Amniotic epithelial cell (primary cell): ENCODE data around the gene TPM1.

Experiments used
- DNase-seq: peaks from one replicate; pipeline ENCODE4 v3.0.0-alpha.2; 2010; ENCODE audit warnings: low read depth

Gene TPM1

DNA sequence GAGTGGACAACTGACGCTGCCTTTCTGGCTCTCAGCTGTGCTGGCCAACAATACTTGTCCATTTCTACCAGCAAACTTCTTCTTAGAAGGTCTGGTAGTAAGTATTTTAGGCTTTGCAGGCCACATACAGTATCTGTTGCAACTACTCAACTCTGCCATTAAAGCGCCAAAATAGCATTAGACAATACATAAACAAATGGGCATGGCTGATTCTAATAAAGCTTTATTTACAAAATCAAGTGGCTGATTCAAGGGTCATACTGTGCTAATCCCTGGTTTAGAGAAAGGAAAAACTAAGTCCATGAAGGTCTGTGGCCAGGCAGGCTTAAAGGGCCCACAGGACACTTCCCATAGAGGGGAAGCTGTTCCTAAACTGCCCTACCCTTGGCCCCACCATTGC is 26.3 kb upstream of the TPM1 start:
- DNase-seq: no peak

DNA sequence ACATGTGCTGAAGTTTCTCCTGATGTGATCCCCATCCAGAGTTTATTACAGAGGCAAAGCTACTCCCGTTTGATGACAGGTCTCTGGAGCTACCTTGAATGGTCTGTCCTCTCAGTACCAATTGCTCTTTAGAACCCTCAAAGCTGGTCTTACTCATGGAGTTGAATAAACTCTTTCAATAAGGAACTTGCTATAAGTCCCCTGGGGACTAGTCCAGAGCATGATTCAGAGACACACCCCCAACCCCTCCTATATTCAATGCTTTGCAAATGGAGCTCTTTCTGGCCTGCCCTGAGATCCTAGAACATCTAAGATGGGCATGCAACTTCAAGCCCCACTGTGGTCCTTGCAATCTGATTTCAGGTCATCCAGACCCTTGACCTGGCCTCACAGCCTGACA is 23.9 kb upstream of the TPM1 start:
- no peak for DNase-seq

- peak; percentile 80 for DNase-seq
These were observed 22.9 kb upstream of the TPM1 start for GRCh38 chr15:63019511-63020109.

DNA sequence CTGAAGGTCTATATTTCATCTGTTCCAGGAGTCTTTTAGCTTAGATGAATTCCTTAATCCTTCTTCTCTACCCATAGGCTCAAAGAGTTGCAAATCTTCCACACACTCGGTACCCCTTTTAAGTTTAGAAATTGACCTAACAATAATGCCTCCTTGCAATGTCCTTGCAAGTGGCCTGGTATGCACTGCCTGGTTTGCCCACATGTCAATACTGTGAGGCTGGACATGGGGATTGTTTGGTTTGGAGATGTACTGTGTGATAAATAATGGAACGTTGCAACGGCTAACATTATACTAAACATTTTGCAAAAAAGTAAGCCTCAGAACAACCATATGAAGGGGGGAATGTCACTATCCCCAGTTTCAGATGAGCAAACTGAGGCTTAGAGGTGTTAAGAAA is 22.4 kb upstream of the TPM1 start:
- no peak for DNase-seq

DNA sequence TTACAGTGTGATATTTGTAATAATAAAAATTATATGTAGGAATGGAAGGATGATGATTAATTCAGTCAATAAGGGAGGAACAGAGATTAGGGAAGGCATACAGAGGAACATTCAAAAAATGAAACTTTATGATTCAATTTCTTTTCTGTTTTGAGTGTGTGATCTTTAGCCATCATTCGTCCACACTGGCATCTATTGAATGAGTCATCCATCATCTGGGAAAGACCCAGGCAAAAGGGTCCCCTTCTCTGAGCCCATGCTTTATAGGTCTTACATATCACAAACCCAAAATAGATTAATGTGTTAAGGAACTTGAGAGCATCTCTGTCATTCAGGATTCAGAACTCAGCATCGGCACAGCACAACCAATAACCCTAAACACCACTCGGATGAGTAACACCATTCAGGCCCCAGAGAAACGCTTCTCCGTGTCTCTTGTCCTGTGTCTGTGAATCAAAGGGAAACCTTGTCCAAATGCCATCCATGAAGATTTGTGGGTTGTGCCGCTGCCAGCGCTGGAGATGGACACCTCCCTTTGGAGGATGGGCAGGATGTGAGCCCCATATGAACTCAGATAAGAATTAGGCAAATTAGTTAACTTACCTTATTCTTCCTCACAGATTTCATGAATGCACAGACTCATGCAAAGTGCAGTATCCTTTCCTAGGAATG is 21.7 kb upstream of the TPM1 start:
- no peak for DNase-seq

- DNase-seq: no peak
These were observed 20.4 kb upstream of the TPM1 start for GRCh38 chr15:63022181-63022580.

DNA sequence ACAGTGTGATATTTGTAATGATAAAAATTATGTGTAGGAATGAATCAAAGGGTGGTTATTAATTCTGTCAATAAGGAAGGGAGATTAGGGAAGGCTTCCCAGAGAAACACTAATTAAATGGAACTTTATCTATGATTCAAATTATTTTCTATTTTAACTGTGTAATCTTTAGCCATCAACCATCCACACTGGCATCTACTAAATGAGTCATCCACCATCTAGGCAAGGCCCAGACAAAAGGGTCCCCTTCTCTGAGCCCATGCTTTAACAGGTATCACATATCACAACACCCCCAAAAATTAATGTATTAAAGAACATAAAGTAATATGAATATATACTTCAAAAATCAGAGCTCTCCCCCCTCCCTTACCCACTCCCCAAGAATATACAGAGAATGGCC is 19.9 kb upstream of the TPM1 start:
- DNase-seq: no peak

GRCh38 chr15:63023351-63023945 is 19.1 kb upstream of the TPM1 start:
- peak; percentile 52 for DNase-seq

DNA sequence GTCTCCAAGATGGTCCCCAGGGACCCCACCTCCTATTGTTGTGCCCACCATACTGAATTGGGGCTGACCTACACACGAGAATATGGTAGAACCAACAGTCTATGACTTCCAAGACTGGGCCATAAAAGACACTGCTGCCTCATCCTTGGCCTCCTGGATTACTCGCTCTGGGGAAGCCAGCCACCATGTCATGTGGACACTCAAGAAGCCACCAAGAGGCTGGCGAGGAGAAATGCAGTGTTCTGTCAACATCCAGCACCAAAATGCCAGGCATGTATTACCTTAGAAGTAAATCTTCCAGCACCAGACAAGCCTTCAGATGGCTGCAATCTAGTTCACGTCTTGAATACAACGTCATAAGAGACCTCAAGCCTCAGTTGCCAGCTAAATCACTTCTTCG is 17.1 kb upstream of the TPM1 start:
- no peak for DNase-seq

- no peak for DNase-seq
These were observed 14.9 kb upstream of the TPM1 start for GRCh38 chr15:63027646-63028045.

GRCh38 chr15:63028442-63029110 is 14.0 kb upstream of the TPM1 start:
- DNase-seq: no peak

DNA sequence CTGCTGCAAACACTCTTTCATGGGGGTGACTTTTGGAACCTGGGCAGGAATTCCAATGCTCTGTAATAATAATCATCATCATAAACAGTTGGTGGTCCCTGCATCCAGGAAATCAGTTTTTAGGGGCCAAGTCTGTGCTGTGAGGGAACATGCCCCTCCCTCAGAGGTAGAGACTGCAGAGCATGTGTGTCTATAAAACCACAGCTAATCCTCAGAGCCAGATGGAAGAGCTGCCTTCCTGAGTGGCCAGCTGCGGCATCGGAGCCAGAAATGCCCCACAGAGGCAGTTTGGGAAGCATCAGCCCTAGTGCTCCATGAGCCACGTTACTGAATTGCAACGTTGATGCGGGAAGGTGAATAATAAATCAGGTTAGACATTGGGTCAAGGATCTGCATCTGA is 12.9 kb upstream of the TPM1 start:
- DNase-seq: no peak

DNA sequence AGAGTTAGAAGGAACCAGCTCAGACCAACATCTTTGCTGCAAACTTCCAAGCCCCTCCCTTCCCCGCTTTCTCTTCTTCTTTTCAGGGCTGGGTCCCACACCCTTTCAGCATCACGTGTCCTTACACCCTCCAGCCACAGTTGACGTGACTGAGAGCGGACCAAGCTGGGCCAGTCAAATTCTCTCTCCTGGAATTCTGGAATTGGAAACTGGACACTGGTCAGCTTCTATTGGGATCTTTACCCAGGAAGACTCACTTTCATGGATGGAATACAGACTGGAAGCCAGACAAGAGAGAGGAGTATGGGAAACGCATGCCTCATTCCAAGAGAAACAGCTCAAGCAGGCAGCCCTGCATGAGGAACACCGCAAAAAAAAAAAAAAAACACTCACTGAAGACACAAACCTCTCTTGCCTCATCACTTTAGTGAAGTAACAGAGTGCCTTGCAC is 12.4 kb upstream of the TPM1 start:
- DNase-seq: peak; percentile 62

- no peak for DNase-seq
These were observed 8.0 kb upstream of the TPM1 start for GRCh38 chr15:63034578-63034977.

DNA sequence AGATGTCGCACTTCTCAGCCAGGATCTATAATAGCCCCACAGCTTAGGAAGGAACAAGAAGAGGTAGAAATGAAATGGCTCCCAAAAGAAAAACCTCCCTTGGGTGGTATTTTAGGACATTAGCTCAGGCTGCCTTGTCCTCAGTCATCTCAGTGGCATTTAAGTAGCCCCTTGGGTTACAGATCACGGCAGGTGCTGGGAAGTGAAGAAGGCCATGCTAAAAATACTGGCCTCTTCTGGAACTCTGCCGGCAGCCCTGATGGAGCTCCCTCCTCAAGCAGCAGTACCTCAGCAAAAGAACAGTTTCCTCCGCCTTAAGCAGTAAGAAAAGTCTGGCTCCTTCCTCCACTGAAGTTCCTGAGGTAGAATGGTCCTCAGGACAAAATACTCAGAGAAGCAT is 7.3 kb upstream of the TPM1 start:
- no peak for DNase-seq

DNA sequence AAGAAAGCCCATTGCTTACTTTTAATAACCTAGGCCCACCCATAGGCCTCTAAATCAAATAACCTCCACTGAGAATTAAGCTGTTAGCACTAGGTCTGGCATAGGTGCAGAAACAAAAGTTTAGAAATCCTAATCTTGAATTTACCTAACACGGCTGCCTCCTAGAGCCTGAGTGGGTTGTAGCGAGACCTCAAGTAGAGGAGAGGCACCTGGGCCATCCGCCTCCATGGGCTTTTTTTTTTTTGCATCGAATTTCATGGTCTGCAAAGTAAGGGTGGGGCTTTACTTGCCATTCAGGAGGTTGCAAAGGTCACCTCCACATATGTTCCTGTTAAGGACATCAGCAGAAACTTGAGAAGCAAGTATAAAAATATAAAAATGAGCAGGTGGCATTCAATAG is 6.6 kb upstream of the TPM1 start:
- DNase-seq: no peak

- DNase-seq: no peak
These were observed 4.4 kb upstream of the TPM1 start for GRCh38 chr15:63037976-63038720.

DNA sequence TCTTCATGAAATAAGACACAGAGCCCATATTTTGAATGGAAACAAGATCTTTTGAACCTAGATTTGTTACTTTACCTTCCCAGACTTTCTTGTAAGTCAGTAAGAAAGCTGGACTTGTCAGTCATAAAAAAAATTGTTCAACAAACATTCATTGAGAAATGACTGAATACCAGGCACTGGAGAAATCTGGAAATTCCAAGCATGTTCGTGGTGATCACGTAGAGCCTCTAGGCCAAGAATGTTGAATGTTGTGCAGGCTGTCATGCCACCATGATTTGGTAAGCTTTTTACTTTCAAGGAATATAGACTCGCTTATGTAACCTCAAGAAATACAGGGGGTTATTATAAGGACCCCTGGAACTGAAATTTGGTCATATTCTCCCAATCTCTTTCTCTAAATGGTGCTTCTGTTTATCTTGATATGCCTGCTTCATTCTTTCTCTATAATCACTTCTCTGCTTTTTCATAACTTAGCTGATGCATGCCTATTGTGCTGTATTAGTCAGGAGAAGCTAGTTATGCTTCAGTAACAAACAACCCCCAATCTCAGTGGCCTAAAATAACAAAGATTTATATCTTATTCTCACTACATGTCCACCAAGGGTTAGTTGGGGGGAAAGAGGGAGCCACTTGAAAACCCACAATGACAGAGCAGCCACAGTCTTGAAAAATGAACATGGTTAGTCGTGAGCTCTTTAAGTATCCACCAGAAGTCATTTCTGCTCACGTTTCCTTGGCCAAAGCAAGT is 3.4 kb upstream of the TPM1 start:
- peak; percentile 96 for DNase-seq

GRCh38 chr15:63039811-63040210 is 2.7 kb upstream of the TPM1 start:
- no peak for DNase-seq

DNA sequence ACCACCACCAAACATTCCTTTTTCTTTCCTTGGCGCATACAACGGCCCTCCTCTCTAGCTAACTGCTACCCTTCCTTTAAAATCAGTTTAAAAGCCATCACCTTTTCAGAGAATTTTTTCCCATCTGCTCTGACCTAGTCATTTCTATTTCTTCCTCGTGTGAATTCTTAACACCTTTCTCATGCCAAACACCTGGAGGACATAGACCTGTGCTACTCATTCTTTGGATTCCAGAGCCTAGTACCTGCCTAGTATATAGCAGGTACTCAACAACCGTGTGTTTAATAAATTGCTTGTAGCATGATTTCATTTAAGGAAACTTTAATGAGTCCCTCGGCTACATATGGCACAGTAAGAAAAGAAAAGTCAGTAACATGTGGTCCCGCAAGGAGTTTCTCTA is 2.0 kb upstream of the TPM1 start:
- DNase-seq: no peak

- no peak for DNase-seq
These were observed 1.6 kb upstream of the TPM1 start for GRCh38 chr15:63040954-63041353.
